Sigmoid colon (tissue), 7 donors: ENCODE data around the gene FGD1. TPM values are rescaled to one million over a fixed set of nuclear protein-coding genes. Genes with fewer than 3 reads are reported as not detected.
"Not testable (repeated sequence)": the region's sequence is repeated elsewhere in the genome, so short reads cannot be mapped to it uniquely, and the experiment has no call there.

ENCODE experiments used
- DNase-seq: peaks from one replicate; pipeline ENCODE4 v3.0.0-alpha.2; 2019
- H3K27ac ChIP-seq, 4 donors: fragments of 200-600 bp; sonication (generic); one replicate each; pipeline ENCODE4 v1.5.1; 2016 to 2019; ENCODE audit warnings: mild to moderate bottlenecking in 1 of 4
- H3K27me3 ChIP-seq, 3 donors: fragments of 200-600 bp; sonication (generic); one replicate each; pipeline ENCODE4 v1.5.1; 2019; ENCODE audit warnings: mild to moderate bottlenecking in 1 of 3
- H3K36me3 ChIP-seq, 4 donors: fragments of 200-600 bp; sonication (generic); one replicate each; pipeline ENCODE4 v1.5.1; 2016 to 2019
- H3K4me1 ChIP-seq, 4 donors: fragments of 200-600 bp; sonication (generic); one replicate each; pipeline ENCODE4 v1.5.1; 2017 to 2019
- H3K4me3 ChIP-seq, 4 donors: fragments of 200-600 bp; sonication (generic); one replicate each; pipeline ENCODE4 v1.5.1; 2017 to 2019; ENCODE audit warnings: mild to moderate bottlenecking in 2 of 4, moderate library complexity in 1 of 4
- H3K9me3 ChIP-seq, 4 donors: fragments of 200-600 bp in 3 of 4; sonication (generic) in 3 of 4; one replicate each; pipeline versions ENCODE4 v1.5.1 to v1.6.1; 2013 to 2019
- CTCF ChIP-seq, 4 experiments: fragments of 450-650 bp in 3 of 4; fragments of 200-600 bp in 1 of 4; IDR thresholded peaks; one replicate each; pipeline ENCODE4 v1.5.1; 2016 to 2019; ENCODE audit warnings: antibody characterized with exemption in 4 of 4, mild to moderate bottlenecking in 3 of 4, moderate library complexity in 2 of 4
- EP300 ChIP-seq, 4 donors: sonication (generic); formaldehyde crosslinking; IDR thresholded peaks; one replicate each; pipeline ENCODE4 v1.6.1; 2017; ENCODE audit warnings: antibody characterized with exemption in 4 of 4
- POLR2A ChIP-seq, 2 donors: fragments of 450-650 bp; IDR thresholded peaks; one replicate each; pipeline ENCODE4 v1.6.1; 2016; ENCODE audit warnings: antibody characterized with exemption in 2 of 2, mild to moderate bottlenecking in 2 of 2, moderate library complexity in 2 of 2
- POLR2AphosphoS5 ChIP-seq, 4 donors: sonication (generic); formaldehyde crosslinking; IDR thresholded peaks; one replicate each; pipeline ENCODE4 v1.6.1; 2017; ENCODE audit warnings: antibody characterized with exemption in 4 of 4
- WGBS, 2 donors: extraction: QIAGEN DNeasy Blood & Tissue Kit; methylation state at CpG; one replicate each; pipeline ENCODE4 v1.1.7; 2013; 5-methylcytosine and 5-hydroxymethylcytosine counted together
- intact Hi-C: fragments of 100-400 bp; cut with DNase I; formaldehyde crosslinking; loops from one replicate; pipeline ENCODE4 v1.15.1; 2023
- polyA plus RNA-seq, 3 donors: library from polyadenylated mRNA; stranded (reverse); fragments of 200-250 nt; gene quantifications; one replicate each; pipeline ENCODE4 v1.2.3, GENCODE V29; 2013
- total RNA-seq, 4 donors: library from RNA; depleted of rRNA; stranded (reverse); fragments of >200 nt; gene quantifications; one replicate each; pipeline ENCODE4 v1.1.0, GENCODE V29; 2016
- donor health status: healthy with polysubstance abuse.
- donor health status: Bipolar disorder and iron deficiency.
- donor health status: healthy.

The FGD1 gene
- 1 to 10 TPM; 3.2 to 9.7 (median 4.0) TPM for total RNA-seq
- polyA plus RNA-seq: 1 to 10 TPM in 1 of 3 donors, under 1 TPM in 2; 0.60 to 2.4 (median 0.69) TPM

GRCh38 chrX:54495814-54496516, at the start of gene FGD1:
TSS of gene FGD1 (minus strand) at chrX:54496234. CDS start at chrX:54495432, 802 bp downstream.
- TF ChIP-seq POLR2A (IDR thresholded peaks at IDR 0.05): no peak
- TF ChIP-seq CTCF (IDR thresholded peaks at IDR 0.05): no peak
- TF ChIP-seq EP300 (IDR thresholded peaks at IDR 0.05): no peak
- no peak for TF ChIP-seq POLR2AphosphoS5 (IDR thresholded peaks at IDR 0.05)
- intact Hi-C loops: loop anchor here (5.0 to 10.0 kb wide), 4 partner anchors 54 to 509 kb away; partner anchors contain the start of genes APEX2, MAGED2, TSR2 and WNK3
- Histone ChIP-seq H3K4me1 (peaks cover 0 to 25% (median 14%) of the 10 kb centered on the region in 4 donors), H3K36me3 (no peaks in the 10 kb centered on the region), H3K27me3 (no peaks in the 10 kb centered on the region), H3K27ac (peak within 1 kb of the TSS; percentile 78 to 85 (median 83)), H3K9me3 (no peaks in the 10 kb centered on the region), H3K4me3 (peak within 1 kb of the TSS; percentile 53 to 66 (median 62))
- WGBS, 2 donors: 1% methylated on average over 50 of the region's 51 CpGs
- DNase-seq: peak; percentile 85

GRCh38 chrX:54542239-54542638, 46.2 kb upstream of the FGD1 start:
- WGBS, 2 donors: 97% methylated on average over 2 of the region's 4 CpGs
- H3K9me3 ChIP-seq, H3K4me3 ChIP-seq, H3K4me1 ChIP-seq, intact Hi-C loops, H3K27ac ChIP-seq, DNase-seq, H3K27me3 ChIP-seq: not testable (repeated sequence)
- H3K36me3 ChIP-seq: peaks cover 0 to 71% (median 14%) of the 10 kb centered on the region in 4 donors

GRCh38 chrX:54540289-54540688, 44.3 kb upstream of the FGD1 start:
- no peak for DNase-seq
- H3K9me3 ChIP-seq: no peaks in the 10 kb centered on the region
- WGBS, 2 donors: 88 to 95% methylated on average over 4 of the region's 4 CpGs
- H3K27me3 ChIP-seq: no peaks in the 10 kb centered on the region
- H3K27ac ChIP-seq: peak overlapping the region in 1 of 4 donors; percentile 46
- no peaks in the 10 kb centered on the region for H3K4me1 ChIP-seq
- peaks cover 0 to 58% (median 12%) of the 10 kb centered on the region in 4 donors for H3K36me3 ChIP-seq
- intact Hi-C loops: no loop called here
- TF ChIP-seq POLR2A (IDR thresholded peaks at IDR 0.05) (no peak), CTCF (IDR thresholded peaks at IDR 0.05) (no peak), EP300 (IDR thresholded peaks at IDR 0.05) (no peak), POLR2AphosphoS5 (IDR thresholded peaks at IDR 0.05) (no peak)
- no peak overlapping the region for H3K4me3 ChIP-seq

GRCh38 chrX:54534271-54534670, 38.2 kb upstream of the FGD1 start:
- intact Hi-C loops: loop anchor here (5.0 to 10.0 kb wide), 6 partner anchors 52 to 1183 kb away; partner anchors contain the start of genes APEX2, HUWE1, PHF8 and RRAGB
- DNase-seq: no peak
- TF ChIP-seq POLR2A (IDR thresholded peaks at IDR 0.05): no peak
- TF ChIP-seq EP300 (IDR thresholded peaks at IDR 0.05): no peak
- TF ChIP-seq CTCF (IDR thresholded peaks at IDR 0.05): no peak
- no peak for TF ChIP-seq POLR2AphosphoS5 (IDR thresholded peaks at IDR 0.05)

GRCh38 chrX:54530357-54530900, 34.4 kb upstream of the FGD1 start:
- Histone ChIP-seq H3K27me3 (no peaks in the 10 kb centered on the region), H3K9me3 (no peaks in the 10 kb centered on the region), H3K4me1 (peaks cover 0 to 16% (median 11%) of the 10 kb centered on the region in 4 donors), H3K4me3 (peak overlapping the region; percentile 55 to 77 (median 59)), H3K36me3 (no peaks in the 10 kb centered on the region), H3K27ac (peak overlapping the region; percentile 69 to 86 (median 78))
- intact Hi-C loops: loop anchor here (1.0 to 10.0 kb wide), 8 partner anchors 36 to 1187 kb away; partner anchors contain the start of genes APEX2, HUWE1, PHF8 and RRAGB
- 0% methylated on average over 22 of the region's 22 CpGs for WGBS, 2 donors
- TF ChIP-seq POLR2AphosphoS5 (IDR thresholded peaks at IDR 0.05): no peak
- no peak for TF ChIP-seq POLR2A (IDR thresholded peaks at IDR 0.05)
- no peak for TF ChIP-seq EP300 (IDR thresholded peaks at IDR 0.05)
- TF ChIP-seq CTCF (IDR thresholded peaks at IDR 0.05): no peak
- no peak for DNase-seq

More at GRCh38 chrX:54534271-54534670, 38.2 kb upstream of the FGD1 start:
- 85 to 86% methylated on average over 4 of the region's 4 CpGs for WGBS, 2 donors
- Histone ChIP-seq H3K9me3 (no peaks in the 10 kb centered on the region), H3K27ac (peak overlapping the region in 1 of 4 donors; percentile 43), H3K27me3 (no peaks in the 10 kb centered on the region), H3K36me3 (peaks cover 0 to 10% (median 2%) of the 10 kb centered on the region in 4 donors), H3K4me1 (peaks cover 0 to 16% (median 11%) of the 10 kb centered on the region in 4 donors), H3K4me3 (no peak overlapping the region)
